ENCODE measurements around the gene SEC16A. TPM values are rescaled to one million over a fixed set of nuclear protein-coding genes. Genes with fewer than 3 reads are reported as not detected.

Gene SEC16A
- total RNA-seq, 1 donor from 2014 or later: 94.5 TPM

DNA sequence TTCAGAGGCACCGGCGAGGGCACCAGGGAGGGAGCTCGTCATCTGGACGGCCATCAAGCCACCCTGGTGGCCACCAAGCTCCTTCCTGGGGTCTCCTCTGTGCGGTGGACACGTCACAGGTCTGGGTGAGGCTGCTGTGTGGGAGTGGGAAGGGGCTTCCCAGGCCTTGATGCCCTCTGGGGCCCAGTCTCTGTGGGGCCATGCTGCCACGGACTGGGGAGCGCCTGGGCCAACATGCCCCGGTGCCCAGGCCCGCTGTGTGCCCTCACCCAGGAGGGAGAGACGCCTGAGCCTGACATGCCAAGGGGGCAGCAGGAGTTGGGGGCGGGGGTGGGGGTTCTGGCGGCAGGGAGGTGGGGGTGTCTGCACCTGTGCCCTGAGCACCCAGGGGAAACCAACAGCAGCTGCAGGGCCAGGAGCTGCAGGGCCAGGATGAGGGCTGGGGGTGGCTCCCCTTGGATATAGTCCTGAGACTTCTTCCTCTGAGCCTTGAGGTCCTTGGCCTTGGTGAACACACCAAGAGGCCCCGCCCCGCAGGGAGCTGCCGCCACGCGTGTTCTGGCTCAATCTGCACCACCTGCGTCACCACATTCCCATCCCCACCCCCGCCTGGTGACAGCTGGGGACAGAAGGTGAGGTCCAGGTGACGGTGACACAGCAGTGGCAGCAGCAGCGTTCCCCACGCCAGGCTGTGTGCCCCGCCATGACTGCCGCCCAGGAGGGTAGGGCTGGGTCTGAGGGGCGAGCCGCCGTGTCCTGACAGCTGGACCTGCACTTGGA is 15.3 kb upstream of the SEC16A start:
- no peak overlapping the region for H3K27ac ChIP-seq (ENCODE audit: low read depth, low read length)
- FAIRE-seq (no peak), DNase-seq (ENCODE audit: low read depth) (no peak)
- TF ChIP-seq CTCF (IDR thresholded peaks at IDR 0.05; ENCODE audit: insufficient read depth, low read depth, low read length) (no peak), EZH2 (IDR thresholded peaks at IDR 0.05; ENCODE audit: insufficient read depth, low read length) (no peak)
- H3K27me3 ChIP-seq (ENCODE audit: insufficient read depth, low read length): no peaks in the 10 kb centered on the region
- Mint-ChIP-seq H3K4me1 (ENCODE audit: low read depth, unreplicated experiment) (no peaks in the 10 kb centered on the region), H3K27ac (ENCODE audit: unreplicated experiment) (no peak overlapping the region), H3K36me3 (ENCODE audit: low read depth, unreplicated experiment) (peaks cover 5% of the 10 kb centered on the region), H3K4me3 (ENCODE audit: unreplicated experiment) (no peak overlapping the region), H3K9me3 (ENCODE audit: unreplicated experiment) (no peaks in the 10 kb centered on the region), H3K27me3 (ENCODE audit: low read depth, unreplicated experiment) (no peaks in the 10 kb centered on the region)
- no peaks in the 10 kb centered on the region for H3K9me3 ChIP-seq (ENCODE audit: insufficient read depth, low read depth, low read length)
- H3K79me2 ChIP-seq (ENCODE audit: insufficient read depth, low read length): no peaks in the 10 kb centered on the region
- no peak overlapping the region for H3K4me2 ChIP-seq (ENCODE audit: low read length)
- H3K36me3 ChIP-seq (ENCODE audit: insufficient read depth, low read length): no peaks in the 10 kb centered on the region
- no peak overlapping the region for H2AFZ ChIP-seq (ENCODE audit: low read depth, low read length)
- no peak overlapping the region for H3K9ac ChIP-seq (ENCODE audit: low read length)
- peaks cover 6% of the 10 kb centered on the region for H3K4me1 ChIP-seq (ENCODE audit: insufficient read depth, low read length)
- peaks cover 13% of the 10 kb centered on the region for H4K20me1 ChIP-seq (ENCODE audit: insufficient read depth, low read length)
- no peak overlapping the region for H3K4me3 ChIP-seq (ENCODE audit: insufficient read depth, low read depth, low read length)

- Mint-ChIP-seq H3K4me3 (ENCODE audit: unreplicated experiment) (no peak overlapping the region), H3K27me3 (ENCODE audit: low read depth, unreplicated experiment) (peaks cover 1% of the 10 kb centered on the region), H3K9me3 (ENCODE audit: unreplicated experiment) (no peaks in the 10 kb centered on the region), H3K27ac (ENCODE audit: unreplicated experiment) (no peak overlapping the region), H3K36me3 (ENCODE audit: low read depth, unreplicated experiment) (peaks cover 3% of the 10 kb centered on the region), H3K4me1 (ENCODE audit: low read depth, unreplicated experiment) (no peaks in the 10 kb centered on the region)
- Histone ChIP-seq H3K4me3 (ENCODE audit: insufficient read depth, low read depth, low read length) (no peak overlapping the region), H3K27me3 (ENCODE audit: insufficient read depth, low read length) (no peaks in the 10 kb centered on the region), H3K36me3 (ENCODE audit: insufficient read depth, low read length) (no peaks in the 10 kb centered on the region), H4K20me1 (ENCODE audit: insufficient read depth, low read length) (peaks cover 13% of the 10 kb centered on the region), H3K79me2 (ENCODE audit: insufficient read depth, low read length) (no peaks in the 10 kb centered on the region), H3K9ac (ENCODE audit: low read length) (no peak overlapping the region), H3K4me1 (ENCODE audit: insufficient read depth, low read length) (peaks cover 6% of the 10 kb centered on the region), H3K27ac (ENCODE audit: low read depth, low read length) (no peak overlapping the region), H3K9me3 (ENCODE audit: insufficient read depth, low read depth, low read length) (no peaks in the 10 kb centered on the region), H3K4me2 (ENCODE audit: low read length) (no peak overlapping the region), H2AFZ (ENCODE audit: low read depth, low read length) (no peak overlapping the region)
- FAIRE-seq: no peak
- DNase-seq (ENCODE audit: low read depth): no peak
- no peak for TF ChIP-seq EZH2 (IDR thresholded peaks at IDR 0.05; ENCODE audit: insufficient read depth, low read length)
- no peak for TF ChIP-seq CTCF (IDR thresholded peaks at IDR 0.05; ENCODE audit: insufficient read depth, low read depth, low read length)
Observed at GRCh38 chr9:136496801-136497620, 14.2 kb upstream of the SEC16A start.
